ENCODE measurements around the gene LIN28B.
"Not testable (repeated sequence)": the region's sequence is repeated elsewhere in the genome, so short reads cannot be mapped to it uniquely, and the experiment has no call there.

Gene LIN28B

DNA sequence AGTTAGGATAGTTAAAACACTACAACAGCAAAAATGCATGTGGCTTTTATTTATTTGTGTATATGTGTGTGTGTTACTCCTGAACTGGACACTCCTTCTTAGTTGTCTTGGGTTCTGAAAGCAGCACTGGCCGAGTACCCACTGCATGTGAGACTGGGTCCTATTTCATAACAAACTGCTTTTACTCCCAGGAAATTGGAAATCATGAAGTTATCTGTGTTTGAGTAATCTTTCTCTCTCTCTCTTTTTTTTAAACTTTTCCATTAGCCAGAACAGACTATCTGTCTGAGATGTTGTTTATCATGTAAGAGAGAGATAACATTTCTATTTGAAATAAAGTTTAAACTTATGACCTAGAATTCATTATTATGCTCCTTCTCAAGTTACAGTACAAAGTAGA lies 110.4 kb downstream of the LIN28B start:
- no peak overlapping the region for H3K4me3 ChIP-seq (ENCODE audit: low read depth, low read length)
- TF ChIP-seq, protein P1, sequence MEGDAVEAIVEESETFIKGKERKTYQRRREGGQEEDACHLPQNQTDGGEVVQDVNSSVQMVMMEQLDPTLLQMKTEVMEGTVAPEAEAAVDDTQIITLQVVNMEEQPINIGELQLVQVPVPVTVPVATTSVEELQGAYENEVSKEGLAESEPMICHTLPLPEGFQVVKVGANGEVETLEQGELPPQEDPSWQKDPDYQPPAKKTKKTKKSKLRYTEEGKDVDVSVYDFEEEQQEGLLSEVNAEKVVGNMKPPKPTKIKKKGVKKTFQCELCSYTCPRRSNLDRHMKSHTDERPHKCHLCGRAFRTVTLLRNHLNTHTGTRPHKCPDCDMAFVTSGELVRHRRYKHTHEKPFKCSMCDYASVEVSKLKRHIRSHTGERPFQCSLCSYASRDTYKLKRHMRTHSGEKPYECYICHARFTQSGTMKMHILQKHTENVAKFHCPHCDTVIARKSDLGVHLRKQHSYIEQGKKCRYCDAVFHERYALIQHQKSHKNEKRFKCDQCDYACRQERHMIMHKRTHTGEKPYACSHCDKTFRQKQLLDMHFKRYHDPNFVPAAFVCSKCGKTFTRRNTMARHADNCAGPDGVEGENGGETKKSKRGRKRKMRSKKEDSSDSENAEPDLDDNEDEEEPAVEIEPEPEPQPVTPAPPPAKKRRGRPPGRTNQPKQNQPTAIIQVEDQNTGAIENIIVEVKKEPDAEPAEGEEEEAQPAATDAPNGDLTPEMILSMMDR (IDR thresholded peaks at IDR 0.05; ENCODE audit: borderline replicate concordance, insufficient read depth, low read depth, low read length) = no peak

DNA sequence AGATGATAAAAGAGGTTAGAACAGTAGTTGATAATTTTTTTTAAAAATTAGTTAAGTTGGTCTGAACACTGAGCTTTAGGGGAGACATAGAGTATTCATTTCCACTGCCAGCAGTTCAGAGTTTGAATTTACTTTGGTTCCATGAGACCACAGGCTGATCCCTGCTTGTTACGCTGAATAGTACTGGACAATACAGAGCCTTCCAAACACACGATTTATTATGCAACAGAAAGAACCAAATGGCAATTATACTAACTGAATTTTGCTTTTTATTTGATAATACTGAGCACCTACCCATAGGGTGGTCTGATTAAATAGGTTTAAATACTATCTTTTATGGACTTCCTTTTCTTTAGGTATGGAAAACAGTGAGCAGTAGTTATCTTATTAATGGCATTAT lies 111.5 kb downstream of the LIN28B start:
- H3K4me3 ChIP-seq (ENCODE audit: low read depth, low read length) = no peak overlapping the region
- TF ChIP-seq, protein P1 (IDR thresholded peaks at IDR 0.05; ENCODE audit: borderline replicate concordance, insufficient read depth, low read depth, low read length) = no peak

DNA sequence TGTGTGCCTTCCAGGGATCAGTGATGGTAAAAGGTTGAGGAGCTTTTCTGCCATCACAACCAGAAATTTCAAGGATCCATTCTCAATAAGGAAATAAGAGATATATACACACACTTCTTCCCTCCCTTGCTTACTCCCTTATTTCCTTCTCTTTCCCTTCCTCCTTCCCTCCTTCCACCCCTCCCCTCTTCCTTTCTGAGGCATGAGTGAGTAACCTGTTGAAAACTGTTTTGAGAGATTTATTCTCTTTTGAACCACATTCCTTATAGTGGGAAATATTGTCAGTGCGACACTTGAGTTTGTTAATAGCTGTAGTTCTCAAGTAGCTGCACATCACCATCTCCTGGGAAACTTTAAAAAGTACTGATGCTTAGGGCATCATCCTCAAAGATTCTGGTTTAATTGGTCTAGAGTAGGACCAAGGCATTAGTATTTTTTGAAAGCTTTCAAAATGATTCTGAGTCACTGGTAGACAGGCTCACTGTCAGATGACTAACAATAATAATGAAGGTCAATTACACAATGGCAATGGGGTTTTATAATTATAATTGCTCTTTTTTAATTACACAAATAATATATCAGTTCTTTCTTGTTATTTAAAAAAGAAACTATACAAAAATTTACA lies 113.0 kb downstream of the LIN28B start:
- H3K4me3 ChIP-seq (ENCODE audit: low read depth, low read length) = no peak overlapping the region
- TF ChIP-seq, protein P1 (IDR thresholded peaks at IDR 0.05; ENCODE audit: borderline replicate concordance, insufficient read depth, low read depth, low read length) = no peak

DNA sequence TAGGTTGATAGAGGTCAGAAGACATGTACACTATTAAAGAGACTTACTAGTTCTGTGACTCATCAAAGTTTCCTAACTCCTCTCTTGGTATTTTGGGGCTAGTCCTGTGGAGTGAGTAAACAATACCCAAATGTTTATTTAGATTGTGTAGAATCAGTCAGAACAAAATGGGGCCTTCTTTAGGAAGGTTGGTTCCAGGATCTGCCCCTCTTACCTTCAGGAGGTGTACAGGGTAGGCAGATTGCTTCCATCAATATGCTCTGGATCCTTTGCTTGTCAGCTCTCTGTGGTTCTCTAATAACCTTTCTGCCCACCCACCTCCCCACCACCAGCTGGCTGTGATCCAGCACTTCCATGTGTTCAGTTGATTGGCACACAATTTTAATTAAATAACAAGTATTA lies 115.9 kb downstream of the LIN28B start:
- H3K4me3 ChIP-seq (ENCODE audit: low read depth, low read length) = no peak overlapping the region
- TF ChIP-seq, protein P1 (IDR thresholded peaks at IDR 0.05; ENCODE audit: borderline replicate concordance, insufficient read depth, low read depth, low read length) = no peak

DNA sequence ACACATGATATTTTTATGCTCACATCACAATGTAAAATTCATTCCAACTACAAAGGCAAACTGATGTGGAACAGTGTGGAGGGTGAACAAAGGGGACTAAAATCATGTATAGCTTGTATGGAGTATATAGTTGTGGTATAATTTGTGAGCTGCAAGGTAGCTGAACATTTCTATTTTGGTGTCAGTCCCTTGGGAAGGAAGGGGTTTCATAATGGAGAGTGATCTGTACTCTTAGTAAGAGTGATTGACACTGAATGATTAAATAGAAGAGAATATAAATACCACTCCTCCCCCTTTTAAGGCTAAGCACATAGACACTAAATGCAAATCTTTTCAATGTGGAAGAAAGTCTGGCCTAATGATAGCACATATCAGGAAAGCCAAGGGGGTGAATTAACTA lies 118.3 kb downstream of the LIN28B start:
- TF ChIP-seq, protein P1 (IDR thresholded peaks at IDR 0.05; ENCODE audit: borderline replicate concordance, insufficient read depth, low read depth, low read length) = no peak
- H3K4me3 ChIP-seq (ENCODE audit: low read depth, low read length) = no peak overlapping the region

DNA sequence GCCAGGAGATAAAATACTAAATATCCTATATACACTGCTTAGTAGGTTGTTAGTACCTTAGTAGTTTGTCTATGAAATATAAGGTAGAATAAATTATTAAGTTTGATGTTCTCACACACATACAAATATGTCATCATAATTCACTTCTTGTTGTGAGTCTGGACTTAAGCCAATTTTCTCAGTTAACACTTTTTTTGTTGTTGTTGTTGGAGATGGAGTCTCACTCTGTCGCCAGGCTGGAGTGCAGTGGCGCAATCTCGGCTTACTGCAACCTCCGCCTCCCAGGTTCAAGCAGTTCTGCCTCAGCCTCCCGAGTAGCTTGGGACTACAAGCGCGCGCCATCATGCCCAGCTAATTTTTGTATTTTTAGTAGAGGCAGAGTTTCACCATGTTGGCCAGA lies 119.5 kb downstream of the LIN28B start:
- H3K4me3 ChIP-seq (ENCODE audit: low read depth, low read length) = not testable (repeated sequence)

DNA sequence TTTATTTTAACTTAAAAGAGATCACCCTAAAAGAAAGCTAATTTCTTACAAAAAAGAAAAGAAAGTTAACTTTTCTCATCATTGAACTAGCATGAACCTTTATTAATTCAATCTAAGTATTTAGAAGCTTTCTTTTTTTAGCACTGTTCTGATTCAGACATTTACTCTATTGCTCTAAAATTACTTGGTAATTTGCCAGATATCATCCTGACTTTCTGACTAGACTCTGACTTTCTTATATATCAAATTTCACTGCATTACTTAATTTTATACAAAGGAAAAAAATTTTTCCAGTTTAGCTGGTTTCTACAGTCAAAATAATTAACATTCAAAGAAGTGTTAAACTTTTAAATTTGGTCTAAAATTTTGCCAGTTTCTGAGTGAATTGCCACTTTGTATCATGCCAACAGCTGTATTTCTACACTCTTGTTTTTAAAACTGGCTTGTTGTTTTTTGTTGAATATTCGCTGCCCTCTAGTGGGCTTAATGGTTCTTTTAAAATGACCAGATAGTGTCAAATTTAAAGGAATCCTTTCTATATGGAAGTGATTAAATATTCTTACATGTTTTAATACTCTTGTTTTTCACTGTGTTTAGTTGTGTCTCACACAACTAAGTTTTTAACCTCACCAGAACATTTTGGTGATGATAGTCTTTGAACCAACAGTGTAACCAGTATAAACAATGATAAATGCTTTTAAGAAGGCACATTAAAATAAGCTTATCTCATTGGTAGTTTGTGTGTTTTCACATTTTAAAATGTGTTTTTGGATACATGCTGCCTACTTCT lies 120.9 kb downstream of the LIN28B start:
- TF ChIP-seq, protein P1 (IDR thresholded peaks at IDR 0.05; ENCODE audit: borderline replicate concordance, insufficient read depth, low read depth, low read length) = no peak
- no peak overlapping the region for H3K4me3 ChIP-seq (ENCODE audit: low read depth, low read length)
